HepG2 (cell line): ENCODE measurements around the gene PWP1. TPM values are rescaled to one million over a fixed set of nuclear protein-coding genes. Genes with fewer than 3 reads are reported as not detected.

ENCODE experiments used
- CREB1 ChIP-seq, 2 experiments: fragments of 450-650 bp in 1 of 2; IDR thresholded peaks; 2 replicates each; pipeline ENCODE4 v1.6.1; 2016 to 2017; ENCODE audit warnings: control low read depth in 1 of 2, mild to moderate bottlenecking in 1 of 2, missing compliant biosample characterization in 1 of 2, missing genetic modification characterization in 1 of 2
- HCFC1 ChIP-seq: fragments of 150-350 bp; IDR thresholded peaks from 2 replicates; pipeline ENCODE4 v1.6.1; 2014; ENCODE audit warnings: low read depth, low read length
- HNRNPUL1 ChIP-seq: fragments of 200-400 bp; formaldehyde crosslinking; IDR thresholded peaks from 2 replicates; pipeline ENCODE4 v1.6.1; 2017; ENCODE audit warnings: low read depth, mild to moderate bottlenecking, low read length, moderate library complexity
- MAFK ChIP-seq, 2 experiments: IDR thresholded peaks in 1 of 2; conservative IDR thresholded peaks in 1 of 2; 2 replicates each; pipeline ENCODE4 v1.6.1; 2011; ENCODE audit warnings: improper control_type of control experiment in 2 of 2, low read length in 2 of 2
- REPIN1 ChIP-seq: sonication (generic); formaldehyde crosslinking; IDR thresholded peaks from 2 replicates; pipeline ENCODE4 v1.8.0; 2022; ENCODE audit warnings: missing genetic modification reagents, low read depth, mild to moderate bottlenecking, borderline replicate concordance
- RFX3 ChIP-seq: IDR thresholded peaks from 2 replicates; pipeline ENCODE4 v1.6.1; 2016; ENCODE audit warnings: missing biosample characterization, missing genetic modification reagents
- XRCC5 ChIP-seq: fragments of 200-400 bp; formaldehyde crosslinking; optimal IDR thresholded peaks from 2 replicates; pipeline ENCODE3; 2017; ENCODE audit warnings: mild to moderate bottlenecking, low read length
- ZNF24 ChIP-seq: fragments of 450-650 bp; IDR thresholded peaks from 2 replicates; pipeline ENCODE4 v1.6.1; 2017; ENCODE audit warnings: antibody characterized with exemption, mild to moderate bottlenecking
- ZNF260 ChIP-seq: sonication (generic); formaldehyde crosslinking; IDR thresholded peaks from 2 replicates; pipeline ENCODE4 v1.4.0; 2020; ENCODE audit warnings: missing genetic modification reagents, low read depth, mild to moderate bottlenecking, borderline replicate concordance
- ZNF543 ChIP-seq: sonication (generic); formaldehyde crosslinking; IDR thresholded peaks from 2 replicates; pipeline ENCODE4 v1.4.0; 2020; ENCODE audit warnings: mild to moderate bottlenecking, missing genetic modification reagents
- ZNF780A ChIP-seq: sonication (generic); formaldehyde crosslinking; IDR thresholded peaks from 2 replicates; pipeline ENCODE4 v1.8.0; 2022; ENCODE audit warnings: mild to moderate bottlenecking, missing genetic modification reagents, moderate library complexity
- ZSCAN9 ChIP-seq: IDR thresholded peaks from 2 replicates; pipeline ENCODE4 v1.6.1; 2016; ENCODE audit warnings: borderline replicate concordance
- polyA plus RNA-seq, 8 experiments: library from polyadenylated mRNA; depleted of rRNA in 3 of 8; stranded (reverse) in 7 of 8; unstranded in 1 of 8; fragments of >200 nt; fragmentation: Illumina TruSeq in 4 of 8; extraction: Trizol in 4 of 8; gene quantifications; 2 replicates each; pipeline versions ENCODE4 v1.2.1 to v1.2.3, GENCODE V29; 2011 to 2016; ENCODE audit warnings: low read depth in 4 of 8, missing spikeins in 1 of 8, mixed read lengths in 1 of 8; ENCODE audit not compliant: insufficient read depth in 1 of 8
- total RNA-seq, 5 experiments: library from RNA; depleted of rRNA; stranded (reverse); fragments of >200 nt; fragmentation: Illumina TruSeq; extraction: Trizol; gene quantifications; 2 replicates each; pipeline ENCODE4 v1.2.3, GENCODE V29; 2016; ENCODE audit warnings: low read depth in 1 of 5
- TF ChIP-seq, protein P1 (sequence below): sonication (generic); formaldehyde crosslinking; IDR thresholded peaks from 2 replicates; pipeline ENCODE4 v1.8.1; 2023; ENCODE audit warnings: mild to moderate bottlenecking, missing genetic modification reagents
- TF ChIP-seq, protein P2 (sequence below): sonication (generic); formaldehyde crosslinking; IDR thresholded peaks from 2 replicates; pipeline ENCODE4 v1.4.0; 2020; ENCODE audit warnings: mild to moderate bottlenecking, missing genetic modification reagents, borderline replicate concordance
- TF ChIP-seq, protein P3 (sequence below): sonication (generic); formaldehyde crosslinking; conservative IDR thresholded peaks from 2 replicates; pipeline ENCODE4 v1.4.0; 2020; ENCODE audit warnings: missing genetic modification reagents
- TF ChIP-seq, protein P4 (sequence below): sonication (generic); formaldehyde crosslinking; IDR thresholded peaks from 2 replicates; pipeline ENCODE4 v1.4.0; 2020; ENCODE audit warnings: mild to moderate bottlenecking, low read depth, missing genetic modification reagents
- TF ChIP-seq, protein P5 (sequence below): fragments of 450-650 bp; IDR thresholded peaks from 2 replicates; pipeline ENCODE4 v1.6.1; 2017; ENCODE audit warnings: mild to moderate bottlenecking

PWP1 gene
- total and polyA plus RNA-seq, 2 of the 13 experiments (the other 11 are each of a cell fraction or from before 2014, with no cell fraction given): 65.9 to 70.2 TPM

DNA sequence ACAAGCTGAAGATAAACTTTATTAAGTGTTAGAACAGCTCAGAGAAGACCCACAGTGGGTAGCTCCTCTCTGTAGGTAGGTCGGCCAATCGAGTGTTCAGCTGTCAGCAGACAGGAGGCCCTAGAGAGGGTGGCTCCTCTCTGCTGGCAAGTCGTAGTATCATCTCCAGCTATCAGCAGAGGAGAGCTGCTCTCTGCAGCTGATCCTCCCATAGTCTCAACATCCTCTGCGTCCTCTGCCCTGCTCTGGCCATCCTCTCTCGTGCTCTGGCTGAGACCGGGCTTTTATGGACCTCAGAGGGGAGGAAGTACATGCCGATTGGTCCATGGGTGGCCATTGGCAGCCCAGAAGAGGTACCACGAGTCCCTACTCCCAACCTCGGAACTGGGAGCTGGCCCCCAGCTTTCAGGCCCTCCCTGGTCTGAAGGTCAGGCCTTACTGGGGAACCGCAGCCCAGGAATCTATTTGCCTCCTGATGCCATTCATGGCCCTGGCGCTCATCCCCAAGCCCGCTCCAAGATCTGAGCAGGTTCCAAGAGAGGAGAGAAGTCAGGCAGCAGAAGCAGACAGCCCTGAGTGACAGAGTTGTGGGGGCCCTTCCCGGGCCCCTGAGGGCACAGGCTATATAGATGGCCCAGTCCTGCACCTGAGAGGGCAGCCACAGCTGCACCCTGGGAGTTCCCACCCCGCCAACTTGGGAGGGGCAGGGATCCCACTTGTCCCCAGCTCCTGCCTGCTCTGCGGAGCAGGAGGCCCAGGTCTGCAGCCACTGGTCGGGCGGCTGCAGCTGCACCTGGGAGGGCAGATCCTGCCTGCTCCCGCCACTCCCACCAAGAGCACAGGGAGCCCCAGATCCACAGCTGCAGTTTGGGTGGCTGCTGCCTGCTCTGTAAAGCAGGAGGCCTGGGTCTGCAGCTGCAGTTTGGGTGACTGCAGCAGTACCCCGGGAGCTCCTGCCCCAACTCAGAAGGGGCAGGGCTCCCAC is 3.5 kb upstream of the PWP1 start (continued):
- TF ChIP-seq, protein P1, sequence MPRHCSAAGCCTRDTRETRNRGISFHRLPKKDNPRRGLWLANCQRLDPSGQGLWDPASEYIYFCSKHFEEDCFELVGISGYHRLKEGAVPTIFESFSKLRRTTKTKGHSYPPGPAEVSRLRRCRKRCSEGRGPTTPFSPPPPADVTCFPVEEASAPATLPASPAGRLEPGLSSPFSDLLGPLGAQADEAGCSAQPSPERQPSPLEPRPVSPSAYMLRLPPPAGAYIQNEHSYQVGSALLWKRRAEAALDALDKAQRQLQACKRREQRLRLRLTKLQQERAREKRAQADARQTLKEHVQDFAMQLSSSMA (CRISPR knock-in tag): no peak
- TF ChIP-seq ZNF543: peak; percentile 83
- no peak for TF ChIP-seq ZNF260 (CRISPR knock-in tag)
- TF ChIP-seq, protein P2, sequence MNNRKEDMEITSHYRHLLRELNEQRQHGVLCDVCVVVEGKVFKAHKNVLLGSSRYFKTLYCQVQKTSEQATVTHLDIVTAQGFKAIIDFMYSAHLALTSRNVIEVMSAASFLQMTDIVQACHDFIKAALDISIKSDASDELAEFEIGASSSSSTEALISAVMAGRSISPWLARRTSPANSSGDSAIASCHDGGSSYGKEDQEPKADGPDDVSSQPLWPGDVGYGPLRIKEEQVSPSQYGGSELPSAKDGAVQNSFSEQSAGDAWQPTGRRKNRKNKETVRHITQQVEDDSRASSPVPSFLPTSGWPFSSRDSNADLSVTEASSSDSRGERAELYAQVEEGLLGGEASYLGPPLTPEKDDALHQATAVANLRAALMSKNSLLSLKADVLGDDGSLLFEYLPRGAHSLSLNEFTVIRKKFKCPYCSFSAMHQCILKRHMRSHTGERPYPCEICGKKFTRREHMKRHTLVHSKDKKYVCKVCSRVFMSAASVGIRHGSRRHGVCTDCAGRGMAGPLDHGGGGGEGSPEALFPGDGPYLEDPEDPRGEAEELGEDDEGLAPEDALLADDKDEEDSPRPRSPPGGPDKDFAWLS (CRISPR knock-in tag): no peak
- TF ChIP-seq, protein P3, sequence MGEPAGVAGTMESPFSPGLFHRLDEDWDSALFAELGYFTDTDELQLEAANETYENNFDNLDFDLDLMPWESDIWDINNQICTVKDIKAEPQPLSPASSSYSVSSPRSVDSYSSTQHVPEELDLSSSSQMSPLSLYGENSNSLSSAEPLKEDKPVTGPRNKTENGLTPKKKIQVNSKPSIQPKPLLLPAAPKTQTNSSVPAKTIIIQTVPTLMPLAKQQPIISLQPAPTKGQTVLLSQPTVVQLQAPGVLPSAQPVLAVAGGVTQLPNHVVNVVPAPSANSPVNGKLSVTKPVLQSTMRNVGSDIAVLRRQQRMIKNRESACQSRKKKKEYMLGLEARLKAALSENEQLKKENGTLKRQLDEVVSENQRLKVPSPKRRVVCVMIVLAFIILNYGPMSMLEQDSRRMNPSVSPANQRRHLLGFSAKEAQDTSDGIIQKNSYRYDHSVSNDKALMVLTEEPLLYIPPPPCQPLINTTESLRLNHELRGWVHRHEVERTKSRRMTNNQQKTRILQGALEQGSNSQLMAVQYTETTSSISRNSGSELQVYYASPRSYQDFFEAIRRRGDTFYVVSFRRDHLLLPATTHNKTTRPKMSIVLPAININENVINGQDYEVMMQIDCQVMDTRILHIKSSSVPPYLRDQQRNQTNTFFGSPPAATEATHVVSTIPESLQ (CRISPR knock-in tag): no peak
- TF ChIP-seq, protein P4, sequence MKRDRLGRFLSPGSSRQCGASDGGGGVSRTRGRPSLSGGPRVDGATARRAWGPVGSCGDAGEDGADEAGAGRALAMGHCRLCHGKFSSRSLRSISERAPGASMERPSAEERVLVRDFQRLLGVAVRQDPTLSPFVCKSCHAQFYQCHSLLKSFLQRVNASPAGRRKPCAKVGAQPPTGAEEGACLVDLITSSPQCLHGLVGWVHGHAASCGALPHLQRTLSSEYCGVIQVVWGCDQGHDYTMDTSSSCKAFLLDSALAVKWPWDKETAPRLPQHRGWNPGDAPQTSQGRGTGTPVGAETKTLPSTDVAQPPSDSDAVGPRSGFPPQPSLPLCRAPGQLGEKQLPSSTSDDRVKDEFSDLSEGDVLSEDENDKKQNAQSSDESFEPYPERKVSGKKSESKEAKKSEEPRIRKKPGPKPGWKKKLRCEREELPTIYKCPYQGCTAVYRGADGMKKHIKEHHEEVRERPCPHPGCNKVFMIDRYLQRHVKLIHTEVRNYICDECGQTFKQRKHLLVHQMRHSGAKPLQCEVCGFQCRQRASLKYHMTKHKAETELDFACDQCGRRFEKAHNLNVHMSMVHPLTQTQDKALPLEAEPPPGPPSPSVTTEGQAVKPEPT: peak; percentile 18; the same call in 1 of the 2 replicates
- TF ChIP-seq CREB1 (IDR thresholded peaks at IDR 0.05): no peak
- TF ChIP-seq CREB1 (CRISPR knock-in tag; IDR thresholded peaks at IDR 0.05): no peak
- TF ChIP-seq ZNF780A (CRISPR knock-in tag): no peak
- no peak for TF ChIP-seq RFX3
- no peak for TF ChIP-seq ZNF24
- TF ChIP-seq XRCC5: peak; percentile 45
- TF ChIP-seq REPIN1 (CRISPR knock-in tag): peak; percentile 13; the same call in 1 of the 2 replicates
- no peak for TF ChIP-seq ZSCAN9 (CRISPR knock-in tag)
- TF ChIP-seq HCFC1: no peak
- no peak for TF ChIP-seq HNRNPUL1
- TF ChIP-seq, protein P5, sequence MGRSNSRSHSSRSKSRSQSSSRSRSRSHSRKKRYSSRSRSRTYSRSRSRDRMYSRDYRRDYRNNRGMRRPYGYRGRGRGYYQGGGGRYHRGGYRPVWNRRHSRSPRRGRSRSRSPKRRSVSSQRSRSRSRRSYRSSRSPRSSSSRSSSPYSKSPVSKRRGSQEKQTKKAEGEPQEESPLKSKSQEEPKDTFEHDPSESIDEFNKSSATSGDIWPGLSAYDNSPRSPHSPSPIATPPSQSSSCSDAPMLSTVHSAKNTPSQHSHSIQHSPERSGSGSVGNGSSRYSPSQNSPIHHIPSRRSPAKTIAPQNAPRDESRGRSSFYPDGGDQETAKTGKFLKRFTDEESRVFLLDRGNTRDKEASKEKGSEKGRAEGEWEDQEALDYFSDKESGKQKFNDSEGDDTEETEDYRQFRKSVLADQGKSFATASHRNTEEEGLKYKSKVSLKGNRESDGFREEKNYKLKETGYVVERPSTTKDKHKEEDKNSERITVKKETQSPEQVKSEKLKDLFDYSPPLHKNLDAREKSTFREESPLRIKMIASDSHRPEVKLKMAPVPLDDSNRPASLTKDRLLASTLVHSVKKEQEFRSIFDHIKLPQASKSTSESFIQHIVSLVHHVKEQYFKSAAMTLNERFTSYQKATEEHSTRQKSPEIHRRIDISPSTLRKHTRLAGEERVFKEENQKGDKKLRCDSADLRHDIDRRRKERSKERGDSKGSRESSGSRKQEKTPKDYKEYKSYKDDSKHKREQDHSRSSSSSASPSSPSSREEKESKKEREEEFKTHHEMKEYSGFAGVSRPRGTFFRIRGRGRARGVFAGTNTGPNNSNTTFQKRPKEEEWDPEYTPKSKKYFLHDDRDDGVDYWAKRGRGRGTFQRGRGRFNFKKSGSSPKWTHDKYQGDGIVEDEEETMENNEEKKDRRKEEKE: no peak
- TF ChIP-seq MAFK (conservative IDR thresholded peaks at IDR 0.05 in 1 of 2, IDR thresholded peaks at IDR 0.05 in 1 of 2; ENCODE audit: low read length in 2 of 2): no peak
